GM12801 (cell line): ENCODE data around the gene STRADA.

Source experiments
- CTCF ChIP-seq: IDR thresholded peaks from one replicate; pipeline ENCODE4 v1.5.1; 2011; ENCODE audit warnings: control low read depth; ENCODE audit not compliant: insufficient read length; ENCODE audit errors: extremely low read depth

STRADA gene

GRCh38 chr17:63686138-63686685 lies 55.4 kb downstream of the STRADA start:
- TF ChIP-seq CTCF = no peak

GRCh38 chr17:63685578-63685977 lies 56.0 kb downstream of the STRADA start:
- no peak for TF ChIP-seq CTCF

DNA sequence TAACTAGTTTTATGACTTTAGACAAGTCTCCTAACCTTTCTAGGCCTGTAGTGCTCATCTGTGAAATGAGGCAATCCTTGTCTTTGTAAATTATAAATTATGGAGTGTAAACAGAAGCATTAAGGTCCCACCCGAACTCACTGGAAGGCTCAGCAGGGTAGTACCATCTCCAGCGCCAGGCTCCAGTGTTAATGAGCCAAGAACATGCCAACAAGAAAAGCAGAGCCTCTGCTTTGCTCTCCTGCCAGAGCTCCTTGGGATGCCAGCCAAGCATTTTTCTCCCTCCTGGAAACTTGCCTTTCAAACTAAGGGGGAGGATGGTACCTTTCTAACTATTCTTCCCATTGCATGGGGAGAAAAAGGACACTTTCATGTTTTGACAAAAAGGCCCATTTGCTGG lies 56.6 kb downstream of the STRADA start:
- TF ChIP-seq CTCF = no peak

DNA sequence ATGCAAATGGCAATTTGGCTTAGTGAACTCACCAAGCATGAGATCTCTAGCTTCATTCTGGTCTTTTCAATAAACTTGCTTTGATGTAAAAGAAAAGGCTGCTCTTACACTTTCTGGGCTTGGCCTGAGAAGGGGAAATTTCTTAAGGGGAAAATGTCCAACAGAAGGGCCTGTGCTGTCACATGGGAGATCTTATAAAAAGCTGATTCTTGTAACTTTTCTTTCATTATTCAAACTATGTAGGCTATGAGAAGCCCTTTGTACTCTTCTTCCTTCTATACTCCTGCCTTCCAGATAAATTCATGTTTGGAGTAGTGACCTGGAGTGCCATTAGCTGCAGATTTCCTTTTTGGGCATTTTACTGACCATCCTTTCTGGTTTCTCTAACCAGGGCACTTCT lies 58.6 kb downstream of the STRADA start:
- no peak for TF ChIP-seq CTCF

DNA sequence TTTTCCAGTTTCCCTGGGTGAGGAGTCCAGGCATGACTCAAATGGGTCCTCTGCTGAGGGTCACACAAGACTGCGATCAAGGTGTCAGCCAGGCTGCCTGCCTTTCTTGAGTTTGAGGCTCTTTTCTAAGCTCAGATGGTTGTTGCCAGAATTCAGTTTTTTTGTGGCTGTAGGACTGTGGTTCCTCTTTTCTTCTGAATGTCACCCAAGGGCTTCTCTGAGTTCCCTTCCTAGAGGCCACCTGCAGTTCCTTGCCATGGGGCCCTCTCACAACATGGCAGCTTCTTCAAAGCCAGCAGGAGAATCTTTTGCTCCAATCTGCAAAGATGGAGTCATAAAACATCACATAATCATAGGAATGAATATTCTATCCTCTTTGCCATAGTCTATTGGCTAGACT lies 59.2 kb downstream of the STRADA start:
- TF ChIP-seq CTCF = no peak

GRCh38 chr17:63681530-63681929 lies 60.1 kb downstream of the STRADA start:
- no peak for TF ChIP-seq CTCF

GRCh38 chr17:63680700-63681099 lies 60.9 kb downstream of the STRADA start:
- TF ChIP-seq CTCF = no peak

DNA sequence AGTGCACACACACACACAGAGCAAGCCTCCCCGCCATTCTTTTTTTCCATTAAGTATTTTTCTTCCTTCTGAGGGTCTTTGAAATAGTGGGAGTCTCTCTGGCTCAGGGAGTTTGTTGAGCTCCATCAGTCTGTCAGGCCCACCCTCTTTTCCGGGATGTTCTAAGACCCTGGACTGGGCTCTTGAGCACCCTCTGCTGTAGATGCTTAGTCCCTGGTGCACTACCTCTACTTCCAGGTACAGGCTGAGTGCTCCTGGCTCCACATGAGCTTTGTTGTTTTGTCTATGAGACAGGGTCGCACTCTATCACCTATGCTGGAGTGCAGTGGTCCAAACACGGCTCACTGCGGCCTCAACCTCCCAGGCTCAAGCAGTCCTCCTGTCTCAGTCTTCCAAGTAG lies 62.4 kb downstream of the STRADA start:
- TF ChIP-seq CTCF = no peak
